ENCODE results near the gene CADM1.

Gene CADM1

GRCh38 chr11:115238086-115238485 lies 266.1 kb downstream of the CADM1 start:
- DNase-seq = no peak

- no peak for DNase-seq
Measured at GRCh38 chr11:115237578-115237977, 266.6 kb downstream of the CADM1 start.

- no peak for DNase-seq
Measured at GRCh38 chr11:115234794-115235193, 269.4 kb downstream of the CADM1 start.

GRCh38 chr11:115226556-115226955 lies 277.7 kb downstream of the CADM1 start:
- no peak for DNase-seq

GRCh38 chr11:115224551-115224950 lies 279.7 kb downstream of the CADM1 start:
- DNase-seq = no peak

- no peak for DNase-seq
Measured at GRCh38 chr11:115222863-115223530, 281.2 kb downstream of the CADM1 start.

- DNase-seq = peak in 1 of 14 donors; percentile 54
Measured at GRCh38 chr11:115222218-115222862, 281.9 kb downstream of the CADM1 start.

GRCh38 chr11:115221461-115222069 lies 282.6 kb downstream of the CADM1 start:
- DNase-seq = no peak

- no peak for DNase-seq
Measured at GRCh38 chr11:115220911-115221310, 283.3 kb downstream of the CADM1 start.

GRCh38 chr11:115220423-115220822 lies 283.8 kb downstream of the CADM1 start:
- no peak for DNase-seq

GRCh38 chr11:115219376-115219775 lies 284.8 kb downstream of the CADM1 start:
- DNase-seq = no peak

GRCh38 chr11:115217726-115218311 lies 286.4 kb downstream of the CADM1 start:
- no peak for DNase-seq

- DNase-seq = no peak
Measured at GRCh38 chr11:115215694-115216617, 288.3 kb downstream of the CADM1 start.

GRCh38 chr11:115214644-115215234 lies 289.5 kb downstream of the CADM1 start:
- DNase-seq = no peak

GRCh38 chr11:115213007-115213406 lies 291.2 kb downstream of the CADM1 start:
- DNase-seq = no peak

GRCh38 chr11:115208808-115209259 lies 295.4 kb downstream of the CADM1 start:
- DNase-seq = no peak

GRCh38 chr11:115207916-115208315 lies 296.3 kb downstream of the CADM1 start:
- no peak for DNase-seq

- DNase-seq = no peak
Measured at GRCh38 chr11:115207166-115207591, 297.0 kb downstream of the CADM1 start.

- no peak for DNase-seq
Measured at GRCh38 chr11:115206365-115207022, 297.7 kb downstream of the CADM1 start.

GRCh38 chr11:115202900-115203552 lies 301.2 kb downstream of the CADM1 start:
- no peak for DNase-seq

GRCh38 chr11:115202074-115202473 lies 302.1 kb downstream of the CADM1 start:
- no peak for DNase-seq
